Neural cell (in vitro differentiated cells): Measurements from ENCODE around the gene PGM2L1. TPM values are rescaled to one million over a fixed set of nuclear protein-coding genes. Genes with fewer than 3 reads are reported as not detected.

ENCODE experiments used
- H2AFZ ChIP-seq: fragments of 200-600, 300-800 bp; sonication (generic), shearing (Covaris generic); 2 replicates; pipeline ENCODE4 v1.6.0; 2014; ENCODE audit warnings: low read depth, mild to moderate bottlenecking, antibody characterized with exemption, low read length, moderate library complexity
- H3F3A ChIP-seq: fragments of 200-600 bp; shearing (Covaris generic); 2 replicates; pipeline ENCODE4 v1.6.1; 2016; ENCODE audit warnings: mild to moderate bottlenecking, moderate library complexity, mixed read lengths, antibody characterized with exemption, low read length; ENCODE audit not compliant: insufficient read depth, poor library complexity, severe bottlenecking
- H3K27ac ChIP-seq: fragments of 200-600, 300-800 bp; sonication (generic), shearing (Covaris generic); 2 replicates; pipeline ENCODE4 v1.5.1; 2014; ENCODE audit warnings: mild to moderate bottlenecking, low read length, moderate library complexity
- H3K27me3 ChIP-seq: fragments of 300-800, 200-600 bp; sonication (generic), shearing (Covaris generic); 2 replicates; pipeline ENCODE4 v1.6.0; 2014; ENCODE audit warnings: mild to moderate bottlenecking, low read depth, low read length, moderate library complexity; ENCODE audit not compliant: insufficient read depth
- H3K36me3 ChIP-seq: fragments of 300-800, 200-600 bp; sonication (generic), shearing (Covaris generic); 2 replicates; pipeline ENCODE4 v1.5.1; 2014; ENCODE audit warnings: mild to moderate bottlenecking, antibody characterized with exemption, low read length, moderate library complexity; ENCODE audit not compliant: insufficient read depth
- H3K4me2 ChIP-seq: fragments of 300-800, 200-600 bp; sonication (generic), shearing (Covaris generic); 2 replicates; pipeline ENCODE4 v1.6.0; 2014; ENCODE audit warnings: mild to moderate bottlenecking, low read length
- H3K4me3 ChIP-seq: fragments of 300-800, 200-600 bp; sonication (generic), shearing (Covaris generic); 2 replicates; pipeline ENCODE4 v1.5.1; 2014; ENCODE audit warnings: mild to moderate bottlenecking, low read length, moderate library complexity
- H3K79me2 ChIP-seq: fragments of 200-600 bp; shearing (Covaris generic); replicated peaks from 2 replicates; pipeline ENCODE4 v1.6.0; 2014; ENCODE audit warnings: mild to moderate bottlenecking, low read length, moderate library complexity; ENCODE audit not compliant: insufficient read depth
- H3K9ac ChIP-seq: fragments of 300-800, 200-600 bp; sonication (generic), shearing (Covaris generic); 2 replicates; pipeline ENCODE4 v1.6.1; 2016; ENCODE audit warnings: mild to moderate bottlenecking, low read length, mixed read lengths
- H3K9me2 ChIP-seq: fragments of 200-600 bp; shearing (Covaris generic); 2 replicates; pipeline ENCODE4 v1.6.1; 2016; ENCODE audit warnings: mild to moderate bottlenecking, low read length, mixed read lengths; ENCODE audit not compliant: insufficient read depth
- H3K9me3 ChIP-seq: fragments of 200-600, 300-800 bp; sonication (generic), shearing (Covaris generic); 2 replicates; pipeline ENCODE4 v1.6.1; 2016; ENCODE audit warnings: mild to moderate bottlenecking, mixed run types, low read length, moderate library complexity, mixed read lengths
- H4K20me1 ChIP-seq: fragments of 200-600 bp; shearing (Covaris generic); 2 replicates; pipeline ENCODE4 v1.6.1; 2016; ENCODE audit warnings: mild to moderate bottlenecking, mixed run types; ENCODE audit not compliant: insufficient read depth
- CTCF ChIP-seq: fragments of 450-650 bp; IDR thresholded peaks from 2 replicates; pipeline ENCODE4 v1.5.1; 2014; ENCODE audit warnings: antibody characterized with exemption, mild to moderate bottlenecking, moderate library complexity; ENCODE audit not compliant: poor library complexity, severe bottlenecking
- EP300 ChIP-seq: fragments of 450-650 bp; conservative IDR thresholded peaks from 2 replicates; pipeline ENCODE4 v1.6.1; 2014; ENCODE audit warnings: antibody characterized with exemption, mild to moderate bottlenecking, moderate library complexity; ENCODE audit not compliant: poor library complexity, severe bottlenecking
- EZH2 ChIP-seq: fragments of 200-600, 300-800 bp; shearing (Covaris generic), sonication (generic); IDR thresholded peaks from 2 replicates; pipeline ENCODE4 v1.6.1; 2014; ENCODE audit warnings: antibody characterized with exemption, low read length, borderline replicate concordance, mild to moderate bottlenecking; ENCODE audit not compliant: insufficient read depth, poor library complexity, severe bottlenecking
- MXI1 ChIP-seq: fragments of 450-650 bp; conservative IDR thresholded peaks from 2 replicates; pipeline ENCODE4 v1.6.1; 2014; ENCODE audit warnings: antibody characterized with exemption, mild to moderate bottlenecking; ENCODE audit not compliant: poor library complexity, severe bottlenecking
- POLR2AphosphoS5 ChIP-seq: IDR thresholded peaks from 2 replicates; pipeline ENCODE4 v1.6.1; 2012
- RAD21 ChIP-seq: fragments of 450-650 bp; conservative IDR thresholded peaks from 2 replicates; pipeline ENCODE4 v1.6.1; 2014; ENCODE audit warnings: antibody characterized with exemption, mild to moderate bottlenecking, moderate library complexity
- REST ChIP-seq: IDR thresholded peaks from 2 replicates; pipeline ENCODE4 v1.6.1; 2012; ENCODE audit warnings: borderline replicate concordance
- SMC3 ChIP-seq: fragments of 450-650 bp; conservative IDR thresholded peaks from 2 replicates; pipeline ENCODE4 v1.6.1; 2014; ENCODE audit warnings: antibody characterized with exemption, mild to moderate bottlenecking, moderate library complexity; ENCODE audit not compliant: poor library complexity
- TAF1 ChIP-seq: IDR thresholded peaks from 2 replicates; pipeline ENCODE4 v1.6.1; 2012; ENCODE audit warnings: low read depth
- polyA plus RNA-seq: library from polyadenylated mRNA; depleted of rRNA; stranded (reverse); fragments of >200 nt; gene quantifications from 2 replicates; pipeline ENCODE4 v1.2.3, GENCODE V29; 2014

The PGM2L1 gene
- polyA plus RNA-seq, 1 donor from 2014 or later: 95.0 TPM

GRCh38 chr11:74434528-74434927 lies 36.3 kb upstream of the PGM2L1 start:
- Histone ChIP-seq H3K27me3 (no peaks in the 10 kb centered on the region), H3F3A (no peaks in the 10 kb centered on the region), H3K79me2 (no peaks in the 10 kb centered on the region), H3K36me3 (no peaks in the 10 kb centered on the region), H4K20me1 (no peaks in the 10 kb centered on the region), H3K4me3 (no peak overlapping the region), H3K9ac (no peak overlapping the region), H2AFZ (no peak overlapping the region), H3K9me3 (no peaks in the 10 kb centered on the region), H3K27ac (no peak overlapping the region), H3K9me2 (no peaks in the 10 kb centered on the region), H3K4me2 (no peak overlapping the region)
- no peak for TF ChIP-seq EZH2
- no peak for TF ChIP-seq MXI1
- no peak for TF ChIP-seq SMC3

- no peaks in the 10 kb centered on the region for H3K9me3 ChIP-seq
- no peak overlapping the region for H3K27ac ChIP-seq
- H2AFZ ChIP-seq: no peak overlapping the region
- H4K20me1 ChIP-seq: no peaks in the 10 kb centered on the region
- H3K4me2 ChIP-seq: no peak overlapping the region
- no peak overlapping the region for H3K4me3 ChIP-seq
- H3K79me2 ChIP-seq: no peaks in the 10 kb centered on the region
- no peaks in the 10 kb centered on the region for H3K36me3 ChIP-seq
- no peak overlapping the region for H3K9ac ChIP-seq
- no peaks in the 10 kb centered on the region for H3K9me2 ChIP-seq
- no peaks in the 10 kb centered on the region for H3F3A ChIP-seq
- H3K27me3 ChIP-seq: no peaks in the 10 kb centered on the region
- TF ChIP-seq POLR2AphosphoS5 (no peak), TAF1 (no peak), EP300 (no peak), MXI1 (no peak), REST (no peak), EZH2 (no peak), RAD21 (no peak), CTCF (no peak), SMC3 (no peak)
Observed at GRCh38 chr11:74429205-74429604, 31.0 kb upstream of the PGM2L1 start.

- H3F3A ChIP-seq: no peaks in the 10 kb centered on the region
- no peaks in the 10 kb centered on the region for H3K79me2 ChIP-seq
- H4K20me1 ChIP-seq: no peaks in the 10 kb centered on the region
- no peak overlapping the region for H3K9ac ChIP-seq
- no peaks in the 10 kb centered on the region for H3K9me2 ChIP-seq
- no peak overlapping the region for H3K27ac ChIP-seq
- no peaks in the 10 kb centered on the region for H3K9me3 ChIP-seq
- H2AFZ ChIP-seq: no peak overlapping the region
- no peak for TF ChIP-seq SMC3
- TF ChIP-seq CTCF: no peak
- TF ChIP-seq EP300: no peak
- TF ChIP-seq RAD21: no peak
- TF ChIP-seq TAF1: no peak
- no peak for TF ChIP-seq POLR2AphosphoS5
- TF ChIP-seq EZH2: no peak
- no peak for TF ChIP-seq REST
- TF ChIP-seq MXI1: no peak
- no peaks in the 10 kb centered on the region for H3K36me3 ChIP-seq
- no peak overlapping the region for H3K4me2 ChIP-seq
- no peak overlapping the region for H3K4me3 ChIP-seq
- no peaks in the 10 kb centered on the region for H3K27me3 ChIP-seq
Observed at GRCh38 chr11:74427384-74427886, 29.2 kb upstream of the PGM2L1 start.
